ENCODE results near the gene GLDN. TPM values are rescaled to one million over a fixed set of nuclear protein-coding genes. Genes with fewer than 3 reads are reported as not detected.

GLDN gene
- total and polyA plus RNA-seq, 2 donors from 2014 or later = 0.71 to 4.0 TPM

GRCh38 chr15:51346136-51346535 is 4.7 kb downstream of the GLDN start:
- Histone ChIP-seq H3K9me3 (ENCODE audit: control insufficient read depth in 2 of 3, insufficient read depth in 1 of 3, low read length in 3 of 3) (no peaks in the 10 kb centered on the region), H3K27me3 (ENCODE audit: control insufficient read depth, insufficient read depth, low read length) (peaks cover 10% of the 10 kb centered on the region), H3K4me1 (ENCODE audit: control insufficient read depth in 2 of 3, insufficient read depth in 2 of 3, low read depth in 1 of 3, low read length in 3 of 3) (peaks cover 0 to 2% (median 0%) of the 10 kb centered on the region in 3 donors), H3K9ac (ENCODE audit: low read length in 3 of 3) (no peak overlapping the region), H3K36me3 (ENCODE audit: control insufficient read depth in 2 of 3, insufficient read depth in 3 of 3, low read length in 3 of 3) (no peaks in the 10 kb centered on the region), H3K27ac (ENCODE audit: low read depth in 2 of 2, low read length in 2 of 2) (no peak overlapping the region), H3K4me3 (ENCODE audit: low read length in 3 of 3) (no peak overlapping the region)
- no peak for DNase-seq
- intact Hi-C loops (cut with DNase I) = no loop called here
- TF ChIP-seq CTCF (IDR thresholded peaks at IDR 0.05; ENCODE audit: borderline replicate concordance, extremely low read depth, insufficient read depth) = no peak
- no peak for FAIRE-seq

GRCh38 chr15:51348688-51349087 is 7.2 kb downstream of the GLDN start:
- H3K36me3 ChIP-seq (ENCODE audit: control insufficient read depth in 2 of 3, insufficient read depth in 3 of 3, low read length in 3 of 3) = no peaks in the 10 kb centered on the region
- TF ChIP-seq CTCF (IDR thresholded peaks at IDR 0.05; ENCODE audit: borderline replicate concordance, extremely low read depth, insufficient read depth) = no peak
- FAIRE-seq = no peak
- DNase-seq = no peak
- H3K4me1 ChIP-seq (ENCODE audit: control insufficient read depth in 2 of 3, insufficient read depth in 2 of 3, low read depth in 1 of 3, low read length in 3 of 3) = peaks cover 0 to 2% (median 0%) of the 10 kb centered on the region in 3 donors
- no peak overlapping the region for H3K27ac ChIP-seq (ENCODE audit: low read depth in 2 of 2, low read length in 2 of 2)
- H3K9ac ChIP-seq (ENCODE audit: low read length in 3 of 3) = no peak overlapping the region
- intact Hi-C loops (cut with DNase I) = no loop called here
- H3K27me3 ChIP-seq (ENCODE audit: control insufficient read depth, insufficient read depth, low read length) = peaks cover 2% of the 10 kb centered on the region
- H3K9me3 ChIP-seq (ENCODE audit: control insufficient read depth in 2 of 3, insufficient read depth in 1 of 3, low read length in 3 of 3) = no peaks in the 10 kb centered on the region
- H3K4me3 ChIP-seq (ENCODE audit: low read length in 3 of 3) = no peak overlapping the region

GRCh38 chr15:51349156-51349844 is 7.8 kb downstream of the GLDN start:
- DNase-seq = peak in 2 of 5 donors; percentile 17 to 44
- H3K36me3 ChIP-seq (ENCODE audit: control insufficient read depth in 2 of 3, insufficient read depth in 3 of 3, low read length in 3 of 3) = no peaks in the 10 kb centered on the region
- H3K27me3 ChIP-seq (ENCODE audit: control insufficient read depth, insufficient read depth, low read length) = no peaks in the 10 kb centered on the region
- no peak for FAIRE-seq
- no peak overlapping the region for H3K27ac ChIP-seq (ENCODE audit: low read depth in 2 of 2, low read length in 2 of 2)
- no peak for TF ChIP-seq CTCF (IDR thresholded peaks at IDR 0.05; ENCODE audit: borderline replicate concordance, extremely low read depth, insufficient read depth)
- no peaks in the 10 kb centered on the region for H3K9me3 ChIP-seq (ENCODE audit: control insufficient read depth in 2 of 3, insufficient read depth in 1 of 3, low read length in 3 of 3)
- peaks cover 0 to 2% (median 0%) of the 10 kb centered on the region in 3 donors for H3K4me1 ChIP-seq (ENCODE audit: control insufficient read depth in 2 of 3, insufficient read depth in 2 of 3, low read depth in 1 of 3, low read length in 3 of 3)
- no peak overlapping the region for H3K9ac ChIP-seq (ENCODE audit: low read length in 3 of 3)
- no peak overlapping the region for H3K4me3 ChIP-seq (ENCODE audit: low read length in 3 of 3)
- intact Hi-C loops (cut with DNase I) = no loop called here

Data from kidney (tissue), 14 donors.